Measurements from ENCODE around the gene DCST2.

Gene DCST2

GRCh38 chr1:155033524-155033923, at the start of gene DCST2, which contains the start of gene DCST1:
Gene DCST2 (minus strand): TSS chr1:155033781. CDS start chr1:155033701, 80 bp downstream.
Gene DCST1 (plus strand): TSS chr1:155033824. CDS start chr1:155034037, 213 bp downstream.
- no peak for DNase-seq

DNA sequence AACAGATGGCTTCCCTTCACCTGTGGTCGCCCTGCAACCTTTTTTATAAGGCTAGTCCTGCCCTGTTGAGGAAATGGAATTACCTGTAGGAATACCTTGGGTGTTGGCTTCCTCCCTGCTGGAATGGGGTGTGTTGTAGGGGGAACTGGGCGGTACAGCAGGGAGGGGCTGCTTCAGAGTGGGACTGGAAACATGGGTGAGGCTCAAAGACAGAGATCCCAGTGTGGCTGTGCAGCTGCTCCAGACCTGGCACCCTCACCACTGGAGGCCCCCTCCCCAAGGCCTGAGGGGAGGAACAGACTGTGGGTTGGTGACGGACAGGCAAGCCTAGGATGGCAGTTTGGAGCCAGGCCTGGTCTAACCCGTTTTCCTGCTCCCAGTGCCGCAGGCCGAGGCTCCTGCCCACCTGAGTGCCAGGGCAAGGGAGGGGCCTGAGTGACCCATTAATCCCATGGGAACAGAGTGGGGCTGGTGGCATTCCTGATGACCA, 49.5 kb upstream of the DCST2 start:
- no peak for DNase-seq

GRCh38 chr1:155082301-155083051, 48.9 kb upstream of the DCST2 start:
- no peak for DNase-seq

DNA sequence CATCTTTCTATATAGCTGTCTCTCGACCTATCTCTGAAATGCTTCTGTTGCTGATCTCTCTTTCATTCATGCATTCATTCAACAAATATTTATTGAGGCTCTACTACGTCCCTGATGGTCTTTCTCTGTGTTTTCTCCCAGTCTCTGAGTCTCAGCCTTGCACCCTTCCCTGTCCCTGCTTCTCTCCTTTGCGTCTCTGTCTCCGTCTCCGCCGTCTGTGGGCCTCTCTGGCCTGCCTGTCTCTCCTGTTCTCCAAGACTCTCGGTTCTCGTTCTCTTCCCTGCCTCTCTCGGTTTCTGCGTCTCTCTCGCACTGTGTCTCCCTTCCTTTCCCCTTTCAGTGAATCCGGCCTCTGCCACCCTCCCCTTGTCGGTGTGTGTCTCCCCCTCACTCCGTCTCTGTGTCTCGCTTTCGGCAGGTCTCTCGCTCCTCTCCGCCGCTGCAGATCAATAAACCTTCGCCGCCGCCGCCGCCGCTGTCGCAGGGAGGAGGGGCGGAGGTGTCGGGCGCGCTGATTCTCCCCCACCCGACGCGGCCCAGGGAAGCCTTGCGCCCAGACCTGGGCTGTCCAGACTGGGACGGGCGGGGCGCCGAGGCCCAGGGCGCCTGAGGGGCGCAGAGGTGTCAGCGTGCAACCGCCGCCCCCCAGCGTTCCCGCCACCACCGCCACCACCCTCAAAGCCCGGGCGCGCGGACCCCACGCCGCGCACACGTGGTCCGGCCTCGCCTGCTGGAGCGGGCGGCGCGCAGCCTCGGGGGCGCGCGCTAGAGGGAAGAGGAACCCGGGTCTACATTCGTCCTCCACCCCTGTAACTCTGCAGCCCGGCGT, 48.1 kb upstream of the DCST2 start:
- no peak for DNase-seq

GRCh38 chr1:155080312-155081228, 47.0 kb upstream of the DCST2 start:
- no peak for DNase-seq

DNA sequence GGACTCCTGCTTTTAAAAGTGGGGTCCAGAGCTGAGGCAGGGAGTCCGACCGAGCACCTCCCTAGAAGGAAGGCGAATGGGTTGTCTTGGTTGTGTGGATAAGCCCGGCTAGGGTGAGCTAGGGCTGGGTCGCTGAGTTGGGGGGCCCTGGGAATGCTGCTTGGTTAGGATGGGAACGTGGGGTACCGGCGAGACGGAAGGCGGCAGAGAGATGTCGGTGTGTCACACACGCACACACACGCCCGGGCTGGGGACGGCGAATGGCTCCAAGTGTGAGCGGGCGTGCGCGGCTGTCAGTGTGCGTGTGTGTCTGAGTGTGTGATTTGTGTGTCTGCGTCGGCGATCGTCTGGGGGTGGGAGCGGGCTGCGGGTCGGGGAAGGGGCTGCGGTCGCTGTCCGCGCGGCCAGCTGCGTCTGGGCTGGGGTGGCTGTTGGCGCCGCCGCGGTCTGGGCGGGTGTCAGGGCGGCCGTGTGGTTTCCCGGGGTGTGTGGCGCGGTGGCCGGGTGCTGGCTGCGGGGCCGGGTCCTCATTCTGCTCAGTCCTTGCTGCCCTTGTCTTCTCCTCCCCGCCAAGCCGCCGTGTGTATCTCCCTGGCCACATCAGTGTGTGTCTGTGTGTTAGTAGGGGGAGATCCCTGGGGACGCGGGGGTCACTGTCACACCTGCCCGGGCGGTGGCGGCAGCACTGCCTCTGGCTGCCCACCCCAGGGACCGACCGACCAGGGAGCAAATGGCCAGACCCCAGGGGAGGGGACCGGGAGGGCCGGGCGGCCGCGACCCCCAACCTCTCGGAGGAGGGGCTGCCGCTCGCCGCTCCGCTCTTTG, 46.1 kb upstream of the DCST2 start:
- no peak for DNase-seq

GRCh38 chr1:155079210-155079486, 45.6 kb upstream of the DCST2 start:
- DNase-seq: no peak

- no peak for DNase-seq
These were observed 45.1 kb upstream of the DCST2 start, which contains the start of gene EFNA3 for GRCh38 chr1:155078469-155079209. Gene EFNA3 (plus strand): TSS chr1:155078837. CDS start chr1:155078942, 105 bp downstream.

- DNase-seq: no peak
These were observed 44.3 kb upstream of the DCST2 start for GRCh38 chr1:155077758-155078445.

DNA sequence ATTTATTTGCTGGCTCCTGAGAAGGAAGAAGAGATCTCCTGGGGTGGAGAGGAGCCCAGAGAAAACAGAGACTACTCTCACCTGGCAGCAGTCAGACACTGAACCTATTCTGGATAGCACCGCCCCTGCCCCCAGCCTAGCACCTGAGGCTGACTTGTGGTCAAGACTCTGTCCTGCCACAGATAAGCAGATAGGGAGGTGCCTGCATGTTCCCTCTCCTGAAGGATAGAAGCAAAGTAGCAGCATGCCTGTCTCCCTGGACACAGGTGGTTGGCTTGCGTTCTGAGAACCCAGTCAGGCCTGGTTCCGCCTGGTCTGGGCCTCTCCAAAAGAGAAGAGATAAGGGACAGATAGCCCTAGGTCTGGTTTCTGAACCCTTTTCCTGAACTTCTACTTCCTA, 43.8 kb upstream of the DCST2 start:
- no peak for DNase-seq

- DNase-seq: no peak
These were observed 42.8 kb upstream of the DCST2 start for GRCh38 chr1:155076371-155076770.

- no peak for DNase-seq
These were observed 42.0 kb upstream of the DCST2 start for GRCh38 chr1:155075535-155075934.

- no peak for DNase-seq
These were observed 40.0 kb upstream of the DCST2 start for GRCh38 chr1:155073377-155074242.

GRCh38 chr1:155072531-155073289, 39.1 kb upstream of the DCST2 start:
- DNase-seq: no peak

DNA sequence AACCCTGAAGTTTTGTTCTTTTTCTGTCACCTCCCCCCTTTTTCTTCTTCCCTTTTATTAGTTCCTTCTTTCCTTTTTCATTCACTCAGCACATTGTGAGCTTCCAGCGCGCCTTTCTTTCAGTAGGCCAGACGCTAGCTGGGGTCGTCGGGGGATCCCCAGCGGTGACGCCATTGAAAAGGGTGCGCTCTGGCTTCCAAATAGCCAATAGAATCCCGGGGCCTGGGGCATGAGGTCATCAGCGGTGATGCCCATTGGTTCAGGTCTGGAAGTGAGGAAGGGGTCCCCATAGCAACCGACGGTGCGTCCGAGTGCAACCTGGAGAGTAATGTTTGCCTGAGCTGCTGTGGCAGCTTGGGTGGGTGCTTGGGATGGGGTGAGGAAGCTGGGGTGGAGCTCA, 38.1 kb upstream of the DCST2 start:
- DNase-seq: no peak

GRCh38 chr1:155070721-155071569, 37.4 kb upstream of the DCST2 start:
- DNase-seq: peak; percentile 67

DNA sequence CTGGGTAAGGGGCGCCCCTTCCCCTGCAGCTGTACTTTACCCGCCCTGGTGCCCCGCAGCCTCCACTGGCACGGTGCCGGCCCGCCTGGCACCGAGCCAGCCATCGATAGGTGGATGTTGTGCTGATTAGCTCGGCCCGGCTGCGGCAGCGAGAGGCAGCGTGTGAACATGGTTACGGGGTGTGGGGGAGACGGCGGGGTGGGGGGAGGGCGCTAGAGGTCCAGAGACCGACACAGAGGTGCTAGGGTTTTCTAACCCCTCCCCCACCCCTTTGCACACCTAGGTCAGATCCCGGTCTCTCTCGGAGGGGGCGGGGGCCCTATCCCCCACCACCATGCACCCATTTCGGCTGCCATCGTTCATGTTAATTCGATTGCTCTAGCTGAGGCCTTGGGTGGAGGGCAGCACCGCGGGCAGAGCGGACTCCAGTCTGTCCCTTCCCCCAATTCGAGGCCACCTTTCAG, 36.6 kb upstream of the DCST2 start:
- DNase-seq: no peak

Measured in NCI-H1417 treated with DMSO at 0.1 percent for 48 hours (cell line).